B cell (primary cell): Measurements from ENCODE around the gene ZNF564. TPM values are rescaled to one million over a fixed set of nuclear protein-coding genes. Genes with fewer than 3 reads are reported as not detected.
"Not testable (repeated sequence)": the region's sequence is repeated elsewhere in the genome, so short reads cannot be mapped to it uniquely, and the experiment has no call there.

ENCODE experiments used
- ATAC-seq: fragments of 200-7000 bp; cut with Tn5 transposase; one replicate; pipeline ENCODE4 v1.10.0; 2021; ENCODE audit warnings: low read depth, mild to moderate bottlenecking, moderate number of reproducible peaks, moderate library complexity
- CTCF ChIA-PET: fragments of 350-600 bp; sonication (Branson Sonifier 250); formaldehyde crosslinking; loops from one replicate; lab custom pipeline; 2021; ENCODE audit warnings: antibody characterized with exemption, inconsistent platforms; lab: Charles Lee
- POLR2A ChIA-PET: fragments of 350-600 bp; sonication (Branson Sonifier 250); formaldehyde crosslinking; loops from one replicate; lab custom pipeline; 2021; ENCODE audit warnings: antibody characterized with exemption; lab: Charles Lee
- DNase-seq: peaks from one replicate; pipeline ENCODE4 v3.0.0; 2013
- H2AFZ ChIP-seq: 2 replicates; pipeline ENCODE4 v1.6.1; 2012; ENCODE audit warnings: mild to moderate bottlenecking, low read depth, low read length; ENCODE audit not compliant: insufficient read depth, poor library complexity, severe bottlenecking
- H3K27ac ChIP-seq, 2 donors: 1 replicate in 1 of 2; 2 replicates in 1 of 2; pipeline ENCODE4 v1.5.1; 2012 to 2013; ENCODE audit warnings: low read length in 2 of 2, mild to moderate bottlenecking in 2 of 2, moderate library complexity in 1 of 2
- H3K27me3 ChIP-seq, 4 experiments: fragments of 200-600 bp in 1 of 4; sonication (generic) in 1 of 4; replicated peaks in 1 of 4; 1 replicate in 2 of 4; 2 replicates in 2 of 4; pipeline versions ENCODE4 v1.6.1 to v1.7.0; 2013 to 2016; ENCODE audit warnings: low read length in 3 of 4, mild to moderate bottlenecking in 2 of 4, mixed read lengths in 1 of 4, moderate library complexity in 1 of 4; ENCODE audit not compliant: insufficient read depth in 4 of 4, control insufficient read depth in 3 of 4; ENCODE audit errors: control extremely low read depth in 1 of 4
- H3K36me3 ChIP-seq, 2 experiments: replicated peaks in 1 of 2; 1 replicate in 1 of 2; 2 replicates in 1 of 2; pipeline versions ENCODE4 v1.6.1 to v1.7.1; 2013; ENCODE audit warnings: low read length in 1 of 2; ENCODE audit not compliant: insufficient read depth in 2 of 2, control insufficient read depth in 1 of 2; ENCODE audit errors: control extremely low read depth in 1 of 2, extremely low read depth in 1 of 2
- H3K4me1 ChIP-seq, 2 donors: fragments of 200-600 bp in 1 of 2; sonication (generic) in 1 of 2; 1 replicate in 1 of 2; 2 replicates in 1 of 2; pipeline versions ENCODE4 v1.5.1 to v1.6.1; 2013 to 2017; ENCODE audit warnings: low read length in 2 of 2; ENCODE audit not compliant: control insufficient read depth in 2 of 2, insufficient read depth in 2 of 2
- H3K4me2 ChIP-seq: replicated peaks from 2 replicates; pipeline ENCODE3; 2012; ENCODE audit warnings: mild to moderate bottlenecking, low read depth, low read length; ENCODE audit not compliant: poor library complexity, severe bottlenecking
- H3K4me3 ChIP-seq, 5 experiments: fragments of 200-600 bp in 1 of 5; sonication (generic) in 1 of 5; 1 replicate in 3 of 5; 2 replicates in 2 of 5; pipeline versions ENCODE4 v1.5.1 to v1.7.0; 2011 to 2016; ENCODE audit warnings: low read length in 4 of 5, mild to moderate bottlenecking in 4 of 5, low read depth in 2 of 5, control low read depth in 1 of 5, moderate library complexity in 1 of 5; ENCODE audit not compliant: insufficient read depth in 1 of 5; ENCODE audit errors: control extremely low read depth in 1 of 5, extremely low read depth in 1 of 5
- H3K79me2 ChIP-seq: fragments of 200-600 bp; sonication (generic); one replicate; pipeline ENCODE4 v1.6.0; 2016; ENCODE audit warnings: low read length; ENCODE audit not compliant: control insufficient read depth, insufficient read depth
- H3K9ac ChIP-seq: fragments of 200-600 bp; sonication (generic); 2 replicates; pipeline ENCODE4 v1.6.1; 2017; ENCODE audit warnings: mild to moderate bottlenecking, low read length, moderate library complexity
- H3K9me3 ChIP-seq, 3 donors: one replicate each; pipeline versions ENCODE4 v1.6.1 to v1.7.1; 2013; ENCODE audit warnings: low read length in 2 of 3; ENCODE audit not compliant: control insufficient read depth in 2 of 3, insufficient read depth in 1 of 3; ENCODE audit errors: control extremely low read depth in 1 of 3
- H4K20me1 ChIP-seq: 2 replicates; pipeline ENCODE4 v1.6.0; 2012; ENCODE audit warnings: mild to moderate bottlenecking, low read length; ENCODE audit not compliant: insufficient read depth, control insufficient read depth, poor library complexity, severe bottlenecking
- H3K27ac Mint-ChIP-seq: one replicate; pipeline ENCODE4 v1.8.0; 2021; ENCODE audit warnings: mixed read lengths
- H3K27me3 Mint-ChIP-seq: one replicate; pipeline ENCODE4 v1.8.0; 2021; ENCODE audit warnings: mixed read lengths
- H3K4me1 Mint-ChIP-seq: one replicate; pipeline ENCODE4 v1.8.0; 2021; ENCODE audit warnings: mixed read lengths
- H3K4me3 Mint-ChIP-seq: one replicate; pipeline ENCODE4 v1.8.0; 2021; ENCODE audit warnings: mixed read lengths
- H3K9me3 Mint-ChIP-seq: one replicate; pipeline ENCODE4 v1.8.0; 2022; ENCODE audit warnings: mixed read lengths; ENCODE audit not compliant: insufficient read depth
- EZH2 ChIP-seq: IDR thresholded peaks from 2 replicates; pipeline ENCODE4 v1.6.1; 2012; ENCODE audit warnings: borderline replicate concordance, low read depth, mild to moderate bottlenecking, moderate library complexity, low read length; ENCODE audit not compliant: insufficient read depth, poor library complexity, severe bottlenecking
- WGBS: methylation state at CpG from one replicate; pipeline ENCODE4 v1.1.5; 2013; ENCODE audit warnings: missing lambda C conversion rate; ENCODE audit not compliant: insufficient coverage; 5-methylcytosine and 5-hydroxymethylcytosine counted together
- intact Hi-C: fragments of 100-400 bp; cut with micrococcal nuclease; formaldehyde crosslinking; loops from one replicate; pipeline ENCODE4 v1.10.0; 2022
- polyA plus RNA-seq: library from polyadenylated mRNA; depleted of rRNA; stranded (reverse); fragments of >200 nt; gene quantifications from 2 replicates; pipeline ENCODE4 v1.2.3, GENCODE V29; 2012
- total RNA-seq, 2 donors: library from RNA; stranded (reverse); fragments of 120-200 nt in 1 of 2; gene quantifications; 1 replicate in 1 of 2; 2 replicates in 1 of 2; pipeline versions ENCODE4 v1.2.3 to v1.2.4, GENCODE V29; 2013 to 2022
- TF ChIP-seq, protein P1 (sequence below): fragments of 200-600 bp; IDR thresholded peaks from one replicate; pipeline ENCODE4 v1.8.0; 2022; ENCODE audit warnings: antibody characterized with exemption, mild to moderate bottlenecking

Gene ZNF564
- total and polyA plus RNA-seq, 2 donors (not counting 1 experiment from before 2014, with no cell fraction given): 2.8 to 31.8 TPM

DNA sequence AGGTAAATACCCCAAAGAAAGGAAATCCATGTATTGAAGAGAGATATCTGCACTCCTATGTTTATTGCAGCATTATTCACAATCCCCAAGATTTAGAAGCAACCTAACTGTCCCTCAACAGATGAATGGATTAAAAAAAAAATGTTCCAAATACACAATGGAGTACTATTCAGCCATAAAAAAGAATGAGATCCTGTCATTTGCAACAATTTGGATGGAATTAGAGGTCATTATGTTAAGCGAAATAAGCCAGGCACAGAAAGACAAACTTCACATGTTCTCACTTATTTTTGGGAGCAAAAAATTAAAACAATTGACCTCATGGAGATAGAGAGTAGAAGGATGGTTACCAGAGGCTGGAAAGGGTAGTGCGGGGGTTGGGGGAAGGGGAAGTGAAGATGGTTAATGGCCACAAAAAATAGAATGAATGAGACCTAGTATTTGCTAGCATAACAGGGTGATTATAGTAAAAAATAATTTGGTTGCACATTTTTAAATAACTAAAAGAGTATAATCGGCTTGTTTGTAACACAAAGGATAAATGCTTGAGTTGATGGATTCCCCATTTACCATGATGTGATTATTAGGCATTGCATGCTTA, 56.9 kb downstream of the ZNF564 start:
- intact Hi-C loops: loop anchor here (2.0 kb wide), 1 partner anchor 94 kb away; the partner anchor contains the start of gene ZNF799
- no peaks in the 10 kb centered on the region for H3K27me3 ChIP-seq
- H3K9ac ChIP-seq: no peak overlapping the region
- no peak for ATAC-seq
- peak overlapping the region; percentile 90 for H3K4me2 ChIP-seq
- TF ChIP-seq EZH2: no peak
- TF ChIP-seq, protein P1, sequence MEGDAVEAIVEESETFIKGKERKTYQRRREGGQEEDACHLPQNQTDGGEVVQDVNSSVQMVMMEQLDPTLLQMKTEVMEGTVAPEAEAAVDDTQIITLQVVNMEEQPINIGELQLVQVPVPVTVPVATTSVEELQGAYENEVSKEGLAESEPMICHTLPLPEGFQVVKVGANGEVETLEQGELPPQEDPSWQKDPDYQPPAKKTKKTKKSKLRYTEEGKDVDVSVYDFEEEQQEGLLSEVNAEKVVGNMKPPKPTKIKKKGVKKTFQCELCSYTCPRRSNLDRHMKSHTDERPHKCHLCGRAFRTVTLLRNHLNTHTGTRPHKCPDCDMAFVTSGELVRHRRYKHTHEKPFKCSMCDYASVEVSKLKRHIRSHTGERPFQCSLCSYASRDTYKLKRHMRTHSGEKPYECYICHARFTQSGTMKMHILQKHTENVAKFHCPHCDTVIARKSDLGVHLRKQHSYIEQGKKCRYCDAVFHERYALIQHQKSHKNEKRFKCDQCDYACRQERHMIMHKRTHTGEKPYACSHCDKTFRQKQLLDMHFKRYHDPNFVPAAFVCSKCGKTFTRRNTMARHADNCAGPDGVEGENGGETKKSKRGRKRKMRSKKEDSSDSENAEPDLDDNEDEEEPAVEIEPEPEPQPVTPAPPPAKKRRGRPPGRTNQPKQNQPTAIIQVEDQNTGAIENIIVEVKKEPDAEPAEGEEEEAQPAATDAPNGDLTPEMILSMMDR: no peak
- H2AFZ ChIP-seq: peak overlapping the region; percentile 86
- no peaks in the 10 kb centered on the region for H3K36me3 ChIP-seq
- no peaks in the 10 kb centered on the region for H4K20me1 ChIP-seq
- Mint-ChIP-seq H3K27me3 (no peaks in the 10 kb centered on the region), H3K4me1 (peaks cover 14% of the 10 kb centered on the region), H3K27ac (peak overlapping the region; percentile 86), H3K9me3 (no peaks in the 10 kb centered on the region), H3K4me3 (peak overlapping the region; percentile 92)
- H3K27ac ChIP-seq: no peak overlapping the region
- H3K79me2 ChIP-seq: no peaks in the 10 kb centered on the region
- no CpG with 5 or more reads among the region's 3 CpGs for WGBS
- peaks cover 7 to 11% of the 10 kb centered on the region in 2 donors for H3K4me1 ChIP-seq
- CTCF ChIA-PET: interaction anchor here (1.3 to 1.7 kb wide), 2 partner anchors 8 to 175 kb away, joined by 3 to 6 read pairs; a partner anchor contains a TSS
- H3K4me3 ChIP-seq: peak overlapping the region in 2 of 5 experiments; percentile 68 to 84
- POLR2A ChIA-PET: interaction anchor here (0.5 to 1.4 kb wide), 3 partner anchors 10 to 332 kb away, joined by 3 to 9 read pairs (median 9); partner anchors contain the start of genes ZNF136 and ZNF709
- H3K9me3 ChIP-seq: peaks cover 0 to 3% (median 0%) of the 10 kb centered on the region in 3 donors
- no peak for DNase-seq

GRCh38 chr19:12486265-12486783, 65.0 kb downstream of the ZNF564 start:
- not testable (repeated sequence) for H3K27ac Mint-ChIP-seq, H3K27ac ChIP-seq, H3K4me3 Mint-ChIP-seq, ATAC-seq, H3K27me3 Mint-ChIP-seq, H3K9ac ChIP-seq, H3K4me3 ChIP-seq, H3K4me2 ChIP-seq, H3K36me3 ChIP-seq, H2AFZ ChIP-seq, H3K9me3 ChIP-seq, H3K27me3 ChIP-seq, H3K9me3 Mint-ChIP-seq, DNase-seq
- Histone ChIP-seq H4K20me1 (peaks cover 11% of the 10 kb centered on the region), H3K4me1 (peaks cover 28 to 38% of the 10 kb centered on the region in 2 donors), H3K79me2 (peaks cover 34% of the 10 kb centered on the region)
- WGBS: 90% methylated on average over 1 of the region's 1 CpG
- ChIA-PET CTCF (interaction anchor here (0.6 to 1.8 kb wide), 2 partner anchors 9 to 72 kb away, joined by 3 to 6 read pairs; no protein-coding TSS in a partner anchor), POLR2A (interaction anchor here (0.5 to 0.7 kb wide), 2 partner anchors 152 to 677 kb away, joined by 7 to 11 read pairs; no protein-coding TSS in a partner anchor)
- intact Hi-C loops: loop anchor here (10.0 kb wide), 1 partner anchor 322 kb away; the partner anchor contains the start of gene ZNF136
- peaks cover 32% of the 10 kb centered on the region for H3K4me1 Mint-ChIP-seq
